T-cell (primary cell): ENCODE results near the gene ACAP3. TPM values are rescaled to one million over a fixed set of nuclear protein-coding genes. Genes with fewer than 3 reads are reported as not detected.

Experiments
- ATAC-seq, 4 experiments: fragments of 200-7000 bp in 3 of 4; fragments of 150-1000 bp in 1 of 4; cut with Tn5 transposase; replicated peaks in 1 of 4; 1 replicate in 3 of 4; 2 replicates in 1 of 4; pipeline ENCODE4 v1.10.0; 2021; ENCODE audit warnings: moderate library complexity in 3 of 4, mild to moderate bottlenecking in 2 of 4, moderate number of reproducible peaks in 1 of 4
- CTCF ChIA-PET, 2 donors: fragments of 300-600 bp; sonication (Branson Sonifier 250); formaldehyde crosslinking; loops; one replicate each; lab custom pipeline; 2022; ENCODE audit warnings: antibody characterized with exemption in 2 of 2; lab: Charles Lee
- POLR2A ChIA-PET, 2 donors: fragments of 300-600 bp; sonication (Branson Sonifier 250); formaldehyde crosslinking; loops; one replicate each; lab custom pipeline; 2022; ENCODE audit warnings: antibody characterized with exemption in 2 of 2; lab: Charles Lee
- DNase-seq, 35 experiments: peaks; one replicate each; pipeline versions ENCODE4 v3.0.0 to v3.0.0-alpha.2; 2013 to 2023
- H3K27ac ChIP-seq: one replicate; pipeline ENCODE4 v1.5.1; 2013; ENCODE audit warnings: low read length
- H3K27me3 ChIP-seq, 2 experiments: replicated peaks in 1 of 2; 1 replicate in 1 of 2; 2 replicates in 1 of 2; pipeline versions ENCODE4 v1.6.1 to v1.7.0; 2013; ENCODE audit warnings: low read length in 1 of 2, mixed read lengths in 1 of 2; ENCODE audit not compliant: control insufficient read depth in 2 of 2, insufficient read depth in 2 of 2; ENCODE audit errors: extremely low read depth in 1 of 2
- H3K36me3 ChIP-seq, 2 donors: 1 replicate in 1 of 2; 2 replicates in 1 of 2; pipeline versions ENCODE4 v1.6.1 to v1.7.0; 2013; ENCODE audit warnings: low read length in 1 of 2; ENCODE audit not compliant: control insufficient read depth in 2 of 2, insufficient read depth in 1 of 2; ENCODE audit errors: extremely low read depth in 1 of 2
- H3K4me1 ChIP-seq, 2 experiments: 1 replicate in 1 of 2; 2 replicates in 1 of 2; pipeline versions ENCODE4 v1.6.1 to v1.7.0; 2013; ENCODE audit warnings: low read length in 2 of 2, mixed read lengths in 1 of 2; ENCODE audit not compliant: insufficient read depth in 2 of 2, control insufficient read depth in 1 of 2; ENCODE audit errors: extremely low read depth in 1 of 2
- H3K4me3 ChIP-seq, 2 donors: 1 replicate in 1 of 2; 2 replicates in 1 of 2; pipeline versions ENCODE4 v1.5.1 to v1.7.0; 2013; ENCODE audit warnings: mild to moderate bottlenecking in 2 of 2, low read length in 1 of 2, moderate library complexity in 1 of 2; ENCODE audit not compliant: control insufficient read depth in 1 of 2; ENCODE audit errors: extremely low read depth in 1 of 2
- H3K9me3 ChIP-seq: 2 replicates; pipeline ENCODE4 v1.7.0; 2013
- H3K27ac Mint-ChIP-seq, 2 donors: one replicate each; pipeline ENCODE4 v1.8.0; 2020 to 2021; ENCODE audit warnings: mild to moderate bottlenecking in 2 of 2, mixed read lengths in 2 of 2
- H3K27me3 Mint-ChIP-seq, 2 donors: one replicate each; pipeline ENCODE4 v1.8.0; 2021 to 2022; ENCODE audit warnings: mixed read lengths in 2 of 2
- H3K36me3 Mint-ChIP-seq: one replicate; pipeline ENCODE4 v1.8.0; 2021; ENCODE audit warnings: mixed read lengths
- H3K4me1 Mint-ChIP-seq, 3 donors: one replicate each; pipeline ENCODE4 v1.8.0; 2020 to 2022; ENCODE audit warnings: mixed read lengths in 3 of 3, mild to moderate bottlenecking in 1 of 3
- H3K4me3 Mint-ChIP-seq, 3 donors: one replicate each; pipeline ENCODE4 v1.8.0; 2020 to 2022; ENCODE audit warnings: mild to moderate bottlenecking in 3 of 3, mixed read lengths in 3 of 3, moderate library complexity in 3 of 3
- H3K9me3 Mint-ChIP-seq, 3 donors: one replicate each; pipeline ENCODE4 v1.8.0; 2020 to 2022; ENCODE audit warnings: mixed read lengths in 3 of 3
- WGBS: methylation state at CpG from one replicate; pipeline ENCODE4 v1.1.5; 2013; ENCODE audit warnings: missing lambda C conversion rate; ENCODE audit not compliant: insufficient coverage; 5-methylcytosine and 5-hydroxymethylcytosine counted together
- total RNA-seq, 35 experiments: library from RNA in 6 of 35; stranded (reverse) in 6 of 35; fragments of 120-200 nt in 1 of 35; gene quantifications; one replicate each; pipeline versions ENCODE4 v1.2.1 to v1.2.4 and lab custom pipeline; 2013 to 2026

ACAP3 gene
- total RNA-seq, 5 donors from 2014 or later (not counting 1 experiment from before 2014, with no cell fraction given) = 63.0 to 107 (median 99.8) TPM

DNA sequence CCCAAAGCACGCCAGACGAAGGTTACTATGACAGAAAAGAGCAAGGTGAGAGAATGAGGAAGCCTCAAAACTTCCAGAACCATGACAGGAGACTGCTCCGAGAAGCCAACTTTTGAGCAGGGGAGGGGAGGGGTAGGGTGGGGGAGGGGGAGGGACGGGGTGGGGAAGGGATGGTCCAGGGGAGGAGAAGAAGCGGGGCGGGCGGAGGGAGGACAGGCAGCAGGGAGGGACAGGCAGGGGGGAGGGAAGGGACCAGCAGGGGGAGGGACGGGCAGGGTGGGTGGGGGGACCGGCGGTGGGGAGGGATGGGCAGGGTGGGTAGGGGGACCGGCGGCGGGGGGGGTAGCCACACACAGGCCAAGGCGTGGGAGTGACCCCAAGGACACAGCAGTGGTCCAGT, 14.7 kb upstream of the ACAP3 start:
- Histone ChIP-seq H3K36me3 (peaks cover 20 to 44% of the 10 kb centered on the region in 2 donors), H3K9me3 (no peaks in the 10 kb centered on the region), H3K27me3 (peaks cover 0 to 2% of the 10 kb centered on the region in 2 experiments), H3K27ac (no peak overlapping the region), H3K4me3 (no peak overlapping the region), H3K4me1 (peaks cover 17 to 57% of the 10 kb centered on the region in 2 experiments)
- ATAC-seq (no peak), DNase-seq (no peak)
- H3K4me1 Mint-ChIP-seq = peaks cover 27 to 43% (median 38%) of the 10 kb centered on the region in 3 donors
- 86% methylated on average over 1 of the region's 14 CpGs for WGBS
- no peaks in the 10 kb centered on the region for H3K9me3 Mint-ChIP-seq
- peaks cover 8% of the 10 kb centered on the region for H3K36me3 Mint-ChIP-seq
- CTCF ChIA-PET = no interaction called here
- peak overlapping the region in 1 of 2 donors; percentile 66 for H3K27ac Mint-ChIP-seq
- H3K27me3 Mint-ChIP-seq = no peaks in the 10 kb centered on the region
- POLR2A ChIA-PET = no interaction called here
- H3K4me3 Mint-ChIP-seq = peak overlapping the region; percentile 51 to 89 (median 83)

DNA sequence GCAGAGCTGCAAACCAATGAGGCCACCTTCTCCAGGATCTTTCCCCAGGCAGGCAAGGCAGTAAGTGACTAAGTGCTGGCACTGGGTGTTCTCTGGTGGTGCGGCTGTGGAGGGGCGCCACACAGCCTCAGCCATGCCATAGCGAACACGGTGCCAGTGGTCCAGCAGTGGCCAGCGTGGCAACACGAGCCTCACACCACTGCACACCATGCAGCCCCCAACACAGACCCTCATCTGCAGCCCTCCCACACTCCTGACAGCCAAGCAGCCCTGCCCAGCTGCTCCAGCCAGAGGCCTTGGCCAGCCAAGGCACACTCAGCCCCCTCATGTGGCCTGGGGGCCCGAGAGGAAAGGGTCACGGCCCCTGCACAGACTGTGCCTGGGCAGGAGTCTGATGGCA, 13.7 kb upstream of the ACAP3 start:
- DNase-seq (no peak), ATAC-seq (no peak)
- H3K4me1 Mint-ChIP-seq = peaks cover 27 to 40% (median 36%) of the 10 kb centered on the region in 3 donors
- Histone ChIP-seq H3K27me3 (peaks cover 0 to 2% of the 10 kb centered on the region in 2 experiments), H3K4me3 (no peak overlapping the region), H3K4me1 (peaks cover 17 to 51% of the 10 kb centered on the region in 2 experiments), H3K36me3 (peaks cover 20 to 39% of the 10 kb centered on the region in 2 donors), H3K27ac (no peak overlapping the region), H3K9me3 (no peaks in the 10 kb centered on the region)
- H3K9me3 Mint-ChIP-seq = no peaks in the 10 kb centered on the region
- no peak overlapping the region for H3K4me3 Mint-ChIP-seq
- H3K27ac Mint-ChIP-seq = no peak overlapping the region
- ChIA-PET POLR2A (no interaction called here), CTCF (no interaction called here)
- WGBS = 95% methylated on average over 8 of the region's 8 CpGs
- peaks cover 11% of the 10 kb centered on the region for H3K36me3 Mint-ChIP-seq
- H3K27me3 Mint-ChIP-seq = no peaks in the 10 kb centered on the region

DNA sequence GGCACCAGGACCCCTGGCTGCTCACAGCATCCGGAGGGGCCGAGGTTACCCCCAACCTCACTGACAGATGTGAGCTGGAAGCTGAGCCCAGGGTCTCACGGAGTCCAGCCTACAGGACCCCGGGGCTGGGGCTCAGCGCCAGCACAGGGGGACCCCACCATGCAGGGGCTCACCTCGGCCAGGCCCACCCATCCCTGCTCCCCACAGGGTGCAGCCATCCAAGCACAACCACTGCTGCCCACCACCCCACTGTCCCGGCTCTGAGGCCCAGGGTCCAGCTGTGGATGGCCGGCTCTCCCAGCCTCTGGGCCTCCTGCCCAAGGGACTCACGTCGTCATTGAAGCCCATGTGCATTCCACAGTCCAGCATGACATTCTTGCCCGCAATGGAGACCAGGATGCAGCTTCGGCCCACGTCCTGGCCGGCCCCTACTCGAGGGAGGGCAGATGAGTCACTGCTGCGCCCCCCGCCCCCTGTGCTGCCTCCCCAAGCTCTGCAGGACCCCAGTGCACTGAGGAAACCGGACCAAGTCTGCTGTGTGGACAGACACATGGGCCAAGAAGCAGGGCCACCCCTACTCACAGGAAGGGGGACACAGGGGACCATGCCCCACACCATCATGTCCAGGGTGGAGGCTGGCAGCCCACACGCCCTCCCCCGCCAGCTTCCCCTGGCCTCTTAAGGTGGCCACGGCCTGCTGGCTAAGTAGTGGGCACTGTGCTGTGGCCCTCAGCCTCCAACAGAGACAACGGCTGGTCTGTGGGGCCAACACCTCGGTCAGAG, 13.1 kb upstream of the ACAP3 start:
- H3K9me3 Mint-ChIP-seq = no peaks in the 10 kb centered on the region
- Histone ChIP-seq H3K4me3 (no peak overlapping the region), H3K27ac (no peak overlapping the region), H3K27me3 (peaks cover 0 to 2% of the 10 kb centered on the region in 2 experiments), H3K9me3 (no peaks in the 10 kb centered on the region), H3K4me1 (peaks cover 14 to 44% of the 10 kb centered on the region in 2 experiments), H3K36me3 (peaks cover 20 to 35% of the 10 kb centered on the region in 2 donors)
- no peak overlapping the region for H3K4me3 Mint-ChIP-seq
- peaks cover 15% of the 10 kb centered on the region for H3K36me3 Mint-ChIP-seq
- H3K4me1 Mint-ChIP-seq = peaks cover 20 to 35% (median 30%) of the 10 kb centered on the region in 3 donors
- H3K27me3 Mint-ChIP-seq = no peaks in the 10 kb centered on the region
- ChIA-PET POLR2A (no interaction called here), CTCF (interaction anchor here in 1 of 2 donors (0.6 kb wide), 1 partner anchor 218 kb away, joined by 4 read pairs; no protein-coding TSS in a partner anchor)
- 93% methylated on average over 21 of the region's 23 CpGs for WGBS
- no peak overlapping the region for H3K27ac Mint-ChIP-seq
- ATAC-seq (no peak), DNase-seq (no peak)

DNA sequence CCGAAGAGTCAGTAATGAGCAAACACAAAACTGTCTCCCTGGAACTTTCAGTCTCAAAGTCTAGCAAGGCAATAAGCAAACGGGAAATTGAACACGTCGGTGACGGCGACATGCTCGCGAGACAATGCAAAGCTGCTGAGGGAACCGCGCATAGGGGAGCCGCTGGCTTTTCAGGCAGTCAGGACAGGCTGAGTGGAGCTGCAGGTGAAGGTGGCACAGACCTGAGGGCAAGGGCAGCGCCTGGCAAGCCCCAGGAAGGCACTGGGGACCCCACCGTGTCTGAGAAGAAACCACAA, 11.9 kb upstream of the ACAP3 start:
- no peak overlapping the region for H3K4me3 ChIP-seq
- CTCF ChIA-PET = no interaction called here
- peaks cover 10 to 34% of the 10 kb centered on the region in 2 experiments for H3K4me1 ChIP-seq
- POLR2A ChIA-PET = no interaction called here
- WGBS = 90% methylated on average over 13 of the region's 13 CpGs
- H3K9me3 ChIP-seq = no peaks in the 10 kb centered on the region
- peaks cover 22 to 39% of the 10 kb centered on the region in 2 donors for H3K36me3 ChIP-seq
- no peak overlapping the region for H3K27ac ChIP-seq
- Mint-ChIP-seq H3K9me3 (no peaks in the 10 kb centered on the region), H3K27me3 (no peaks in the 10 kb centered on the region), H3K4me3 (no peak overlapping the region), H3K27ac (peak overlapping the region; percentile 8 to 28), H3K36me3 (peaks cover 16% of the 10 kb centered on the region), H3K4me1 (peaks cover 18 to 28% (median 24%) of the 10 kb centered on the region in 3 donors)
- no peak for DNase-seq
- peaks cover 0 to 2% of the 10 kb centered on the region in 2 experiments for H3K27me3 ChIP-seq
- no peak for ATAC-seq

DNA sequence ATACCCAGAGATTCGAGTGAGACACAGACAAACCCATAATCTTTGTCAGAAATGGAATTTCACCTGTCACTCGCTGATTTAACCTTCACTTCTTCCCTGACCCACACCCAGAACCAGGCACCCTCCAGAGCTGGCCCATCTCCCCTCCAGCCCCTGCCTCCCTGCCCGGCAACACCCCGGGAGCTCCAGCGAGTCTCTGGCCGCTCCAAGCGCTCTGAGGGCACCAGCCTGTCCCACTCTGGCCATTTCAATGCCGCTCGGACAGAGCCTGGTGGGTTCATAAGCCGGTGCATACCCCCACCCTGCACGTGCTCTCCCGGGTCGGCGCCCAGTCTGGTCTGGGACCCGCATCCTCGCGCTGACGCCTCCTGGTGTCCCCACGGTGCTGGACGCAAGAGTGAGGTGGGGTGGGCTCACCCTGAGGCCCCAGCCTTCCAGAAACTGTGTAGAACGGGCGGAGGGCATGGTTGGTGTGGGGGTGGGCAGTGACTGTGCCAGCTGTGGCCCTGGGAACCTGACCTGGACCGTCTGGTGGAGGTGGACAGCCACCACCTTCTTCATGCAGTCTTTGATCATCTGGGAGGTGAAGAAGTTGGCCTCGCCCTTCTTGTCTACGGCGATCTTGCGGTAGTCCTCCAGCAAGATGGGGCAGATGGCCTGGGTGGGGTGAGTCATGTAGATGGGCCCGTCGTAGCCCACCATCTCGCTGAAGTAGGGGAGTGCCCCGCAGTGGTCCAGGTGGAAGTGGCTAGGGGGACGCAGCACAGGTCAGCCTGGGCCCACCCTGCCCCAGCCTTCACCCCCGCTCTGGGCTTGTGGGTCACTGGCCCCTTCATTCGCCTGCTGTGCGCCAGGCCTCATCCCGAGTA, 11.3 kb upstream of the ACAP3 start:
- POLR2A ChIA-PET = no interaction called here
- peaks cover 25 to 45% of the 10 kb centered on the region in 2 donors for H3K36me3 ChIP-seq
- Mint-ChIP-seq H3K27ac (peak overlapping the region; percentile 8 to 28), H3K9me3 (no peaks in the 10 kb centered on the region), H3K36me3 (peaks cover 16% of the 10 kb centered on the region), H3K4me3 (no peak overlapping the region), H3K27me3 (no peaks in the 10 kb centered on the region), H3K4me1 (peaks cover 18 to 27% (median 24%) of the 10 kb centered on the region in 3 donors)
- ATAC-seq (no peak), DNase-seq (no peak)
- WGBS = 91% methylated on average over 26 of the region's 36 CpGs
- H3K4me1 ChIP-seq = peaks cover 10 to 34% of the 10 kb centered on the region in 2 experiments
- no peak overlapping the region for H3K27ac ChIP-seq
- peaks cover 0 to 2% of the 10 kb centered on the region in 2 experiments for H3K27me3 ChIP-seq
- H3K9me3 ChIP-seq = no peaks in the 10 kb centered on the region
- CTCF ChIA-PET = no interaction called here
- no peak overlapping the region for H3K4me3 ChIP-seq

DNA sequence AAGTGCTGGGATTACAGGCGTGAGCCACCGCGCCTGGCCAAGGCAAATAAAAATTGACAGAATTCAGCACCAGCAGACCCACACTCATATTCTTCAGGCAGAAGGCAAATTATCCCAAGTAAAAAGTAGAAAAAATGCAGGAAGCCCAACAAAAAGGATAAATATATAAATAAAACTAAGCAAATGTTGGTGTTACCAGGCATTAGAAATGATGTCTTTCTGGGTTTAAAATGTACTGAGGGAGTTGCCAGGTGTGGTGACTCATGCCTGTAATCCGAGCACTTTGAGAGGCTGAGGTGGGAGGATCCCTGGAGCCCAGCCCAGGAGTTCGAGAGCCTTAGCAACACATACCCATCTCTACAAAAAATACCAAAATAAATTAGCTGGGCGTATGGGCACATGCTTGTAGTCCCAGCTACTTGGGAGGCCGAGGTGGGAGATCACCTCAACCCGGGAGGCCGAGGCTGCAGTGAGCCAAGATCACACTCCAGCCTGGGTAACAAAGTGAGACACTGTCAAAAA, 10.5 kb upstream of the ACAP3 start:
- Mint-ChIP-seq H3K4me1 (peaks cover 11 to 22% (median 21%) of the 10 kb centered on the region in 3 donors), H3K27ac (no peak overlapping the region), H3K36me3 (peaks cover 19% of the 10 kb centered on the region), H3K9me3 (no peaks in the 10 kb centered on the region), H3K27me3 (no peaks in the 10 kb centered on the region), H3K4me3 (no peak overlapping the region)
- H3K36me3 ChIP-seq = peaks cover 31 to 53% of the 10 kb centered on the region in 2 donors
- H3K27me3 ChIP-seq = peaks cover 0 to 2% of the 10 kb centered on the region in 2 experiments
- no peak overlapping the region for H3K27ac ChIP-seq
- DNase-seq = no peak
- ChIA-PET CTCF (no interaction called here), POLR2A (no interaction called here)
- 100% methylated on average over 3 of the region's 9 CpGs for WGBS
- H3K4me3 ChIP-seq = no peak overlapping the region
- H3K9me3 ChIP-seq = no peaks in the 10 kb centered on the region
- peaks cover 5 to 30% of the 10 kb centered on the region in 2 experiments for H3K4me1 ChIP-seq
- no peak for ATAC-seq
